Choroid plexus epithelial cell (primary cell): ENCODE data around the gene UNKL.

Source experiments
- DNase-seq: peaks from one replicate; pipeline ENCODE4 v3.0.0-alpha.2; 2010; ENCODE audit warnings: low read depth
- H3K4me3 ChIP-seq: 2 replicates; pipeline ENCODE4 v1.5.1; 2011; ENCODE audit warnings: low read depth, mild to moderate bottlenecking, control low read depth, low read length, moderate library complexity
- CTCF ChIP-seq: conservative IDR thresholded peaks from 2 replicates; pipeline ENCODE4 v1.5.1; 2011; ENCODE audit warnings: low read depth, mild to moderate bottlenecking, control low read depth, inconsistent platforms, low read length, moderate library complexity

The UNKL gene

DNA sequence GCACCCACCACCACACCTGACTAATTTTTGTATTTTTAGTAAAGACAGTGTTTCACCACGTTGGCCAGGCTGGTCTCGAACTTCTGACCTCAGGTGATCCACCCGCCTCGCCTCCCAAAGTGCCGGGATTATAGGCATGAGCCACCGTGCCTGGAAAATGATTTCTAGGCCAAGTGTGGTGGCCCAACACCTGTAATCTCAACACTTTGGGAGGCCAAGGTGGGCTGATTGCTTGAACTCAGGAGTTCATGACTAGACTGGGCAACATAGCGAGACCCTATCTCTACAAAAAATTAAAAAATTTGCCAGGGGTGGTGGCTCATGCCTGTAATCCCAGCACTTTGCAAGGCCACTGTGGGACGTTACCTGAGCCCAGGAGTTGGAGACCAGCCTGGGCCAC lies 92.1 kb downstream of the UNKL start:
- DNase-seq: no peak
- no peak overlapping the region for H3K4me3 ChIP-seq
- TF ChIP-seq CTCF: no peak

- H3K4me3 ChIP-seq: no peak overlapping the region
- no peak for DNase-seq
- no peak for TF ChIP-seq CTCF
Measured at GRCh38 chr16:1320658-1321240, 93.8 kb downstream of the UNKL start.

- DNase-seq: no peak
- TF ChIP-seq CTCF: no peak
- no peak overlapping the region for H3K4me3 ChIP-seq
Measured at GRCh38 chr16:1320097-1320496, 94.4 kb downstream of the UNKL start.

GRCh38 chr16:1319041-1319440 lies 95.5 kb downstream of the UNKL start:
- DNase-seq: no peak
- H3K4me3 ChIP-seq: no peak overlapping the region
- no peak for TF ChIP-seq CTCF

GRCh38 chr16:1318268-1318545 lies 96.3 kb downstream of the UNKL start:
- no peak for TF ChIP-seq CTCF
- no peak for DNase-seq
- no peak overlapping the region for H3K4me3 ChIP-seq

DNA sequence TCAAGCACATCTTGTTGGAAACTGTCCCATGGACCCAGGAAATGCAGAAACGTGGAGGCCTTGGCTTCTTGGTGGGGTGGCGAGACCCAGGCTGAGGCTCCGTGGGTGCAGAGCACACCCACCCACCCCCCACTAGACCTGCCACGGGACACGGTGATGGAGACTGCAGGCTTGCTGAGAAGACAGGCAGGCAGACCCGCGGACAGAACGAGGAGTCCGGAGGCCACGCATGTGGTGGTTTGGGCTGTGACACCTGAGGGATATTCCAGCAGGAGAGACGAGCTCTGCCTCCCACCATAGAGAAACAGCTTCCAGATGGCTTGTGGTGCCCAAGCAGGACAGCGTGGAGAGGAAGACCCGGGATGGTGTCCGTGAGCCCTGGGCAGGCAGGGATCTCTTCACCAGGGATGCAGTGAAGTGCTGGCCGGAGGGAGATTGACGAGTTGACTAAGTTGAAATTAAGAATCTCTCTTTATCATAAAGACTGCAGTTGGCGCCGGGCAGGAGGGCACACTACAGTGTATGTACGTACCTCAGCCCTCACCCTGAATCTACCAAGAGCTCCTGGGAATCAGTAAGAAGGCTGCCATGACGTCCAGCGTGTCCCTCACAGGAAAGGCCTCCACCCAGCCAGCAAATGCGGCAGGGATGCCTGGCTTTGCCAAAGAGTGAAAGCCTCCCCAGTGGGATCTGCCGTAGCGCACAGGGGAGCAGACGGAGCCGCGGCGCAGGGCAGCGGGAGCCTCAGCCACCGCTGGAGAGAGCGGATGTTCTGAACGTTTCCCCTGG lies 96.8 kb downstream of the UNKL start:
- no peak overlapping the region for H3K4me3 ChIP-seq
- no peak for DNase-seq
- no peak for TF ChIP-seq CTCF

GRCh38 chr16:1316033-1316405 lies 98.5 kb downstream of the UNKL start:
- H3K4me3 ChIP-seq: no peak overlapping the region
- no peak for TF ChIP-seq CTCF
- DNase-seq: no peak
